SJCRH30 (cell line): ENCODE results near the gene CAMTA2. TPM values are rescaled to one million over a fixed set of nuclear protein-coding genes. Genes with fewer than 3 reads are reported as not detected.

Experiments used
- DNase-seq, 2 experiments: peaks; one replicate each; pipeline ENCODE4 v3.0.0-alpha.2; 2015 to 2020
- H3K27ac ChIP-seq: fragments of 250-450 bp; sonication (Bioruptor Pico); 2 replicates; pipeline ENCODE4 v1.5.1; 2020; ENCODE audit warnings: mild to moderate bottlenecking, moderate library complexity
- H3K27me3 ChIP-seq: fragments of 250-450 bp; sonication (Bioruptor Pico); 2 replicates; pipeline ENCODE4 v1.5.1; 2020; ENCODE audit warnings: mild to moderate bottlenecking, moderate library complexity
- H3K36me3 ChIP-seq: fragments of 250-450 bp; sonication (Bioruptor Pico); 2 replicates; pipeline ENCODE4 v1.5.1; 2020; ENCODE audit warnings: mild to moderate bottlenecking, moderate library complexity
- H3K4me1 ChIP-seq: fragments of 250-450 bp; sonication (Bioruptor Pico); 2 replicates; pipeline ENCODE4 v1.5.1; 2020; ENCODE audit warnings: mild to moderate bottlenecking, moderate library complexity
- H3K4me3 ChIP-seq: fragments of 250-450 bp; sonication (Bioruptor Pico); 2 replicates; pipeline ENCODE4 v1.5.1; 2020; ENCODE audit warnings: mild to moderate bottlenecking, moderate library complexity
- H3K9me3 ChIP-seq: fragments of 250-450 bp; sonication (Bioruptor Pico); replicated peaks from 2 replicates; pipeline ENCODE4 v1.5.1; 2020; ENCODE audit warnings: mild to moderate bottlenecking, moderate library complexity
- total RNA-seq: library from RNA; depleted of rRNA; stranded (reverse); fragments of >200 nt; shearing (Covaris generic); gene quantifications from 2 replicates; pipeline ENCODE4 v1.2.3, GENCODE V29; 2014

Gene CAMTA2
- total RNA-seq, 1 experiment from 2014 or later, result 3.9 TPM

DNA sequence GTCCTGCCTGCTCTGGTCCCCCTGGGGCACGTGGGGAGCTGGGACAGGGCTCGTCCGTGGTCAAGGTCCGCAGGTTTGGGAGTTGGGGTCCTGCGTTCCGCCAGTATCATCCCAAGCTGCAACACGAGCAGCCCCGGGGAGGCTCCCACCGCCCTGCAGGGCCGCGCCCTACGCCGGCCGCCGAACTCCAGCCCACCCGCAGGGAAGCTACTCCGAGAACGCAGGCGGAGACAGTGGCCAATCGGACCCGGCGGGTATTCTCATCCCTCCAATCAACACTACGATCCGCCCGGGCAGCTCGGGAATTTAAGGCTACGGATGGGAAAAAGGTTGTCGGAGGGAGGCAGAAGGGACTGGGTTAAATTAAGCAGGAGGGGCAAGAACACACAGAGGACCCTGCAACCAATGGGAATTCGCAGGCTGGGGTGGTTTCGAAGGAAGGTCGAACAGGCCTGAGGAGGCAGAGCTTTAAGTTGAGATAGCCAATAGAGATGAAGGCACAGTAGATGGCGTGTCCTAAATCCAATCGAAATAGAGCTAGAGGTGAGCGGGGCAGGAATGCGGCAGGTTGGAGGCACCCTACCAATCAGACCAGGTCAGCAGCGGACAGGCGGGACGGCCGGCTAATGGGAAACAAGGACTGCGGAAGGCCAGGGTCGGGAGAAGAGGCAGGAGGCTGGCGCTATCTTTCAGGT, 20.5 kb downstream of the CAMTA2 start:
- peak overlapping the region; percentile 75 for H3K4me3 ChIP-seq
- no peaks in the 10 kb centered on the region for H3K27me3 ChIP-seq
- H3K9me3 ChIP-seq, result no peaks in the 10 kb centered on the region
- peak; percentile 97 for DNase-seq
- H3K36me3 ChIP-seq, result no peaks in the 10 kb centered on the region
- H3K27ac ChIP-seq, result peak overlapping the region; percentile 83
- no peaks in the 10 kb centered on the region for H3K4me1 ChIP-seq

GRCh38 chr17:4965311-4965986, 22.0 kb downstream of the CAMTA2 start:
- Histone ChIP-seq H3K27ac (no peak overlapping the region), H3K4me1 (0 out of 2 replicates have a peak, but pooled peaks cover under 1% of the 10 kb centered on the region), H3K9me3 (no peaks in the 10 kb centered on the region), H3K27me3 (no peaks in the 10 kb centered on the region), H3K36me3 (no peaks in the 10 kb centered on the region), H3K4me3 (no peak overlapping the region)
- no peak for DNase-seq

GRCh38 chr17:4960279-4960922, 27.1 kb downstream of the CAMTA2 start:
- Histone ChIP-seq H3K9me3 (no peaks in the 10 kb centered on the region), H3K36me3 (no peaks in the 10 kb centered on the region), H3K4me1 (peaks cover 17% of the 10 kb centered on the region), H3K27me3 (no peaks in the 10 kb centered on the region), H3K27ac (no peak overlapping the region), H3K4me3 (no peak overlapping the region)
- DNase-seq, result no peak

DNA sequence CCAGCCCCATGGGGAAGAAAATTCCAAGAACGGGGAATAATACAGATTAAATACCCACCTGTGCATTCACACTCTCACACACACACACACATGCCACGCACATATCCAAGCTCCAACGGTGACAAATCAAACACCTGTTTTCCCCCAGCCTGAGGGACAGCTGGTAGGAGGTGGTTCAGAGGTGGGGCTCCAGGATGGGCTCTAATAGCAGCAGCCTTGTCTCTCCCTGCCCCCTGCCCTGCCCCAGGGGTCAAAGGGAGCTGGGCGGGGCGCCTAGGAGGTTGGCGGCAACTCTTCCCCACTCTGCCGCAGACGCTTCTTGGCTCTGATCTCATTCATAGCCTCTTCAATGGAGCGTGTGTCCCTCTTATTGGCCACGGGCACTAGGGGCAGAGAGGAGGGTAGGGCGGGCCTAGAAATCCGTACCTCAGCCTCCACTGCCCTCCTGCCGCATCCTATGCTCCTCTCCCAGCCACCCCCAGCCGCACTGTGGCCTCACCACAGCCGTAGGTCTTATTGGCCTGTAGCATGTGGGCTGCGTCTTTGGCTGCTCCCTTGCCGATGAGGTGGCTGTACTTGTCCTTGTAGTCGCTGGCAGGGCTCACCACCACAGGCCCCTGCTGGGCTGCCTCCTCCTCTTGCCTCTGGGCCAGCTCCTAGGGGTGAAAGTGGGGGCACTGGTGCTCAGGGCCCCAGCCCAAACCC, 28.1 kb downstream of the CAMTA2 start:
- Histone ChIP-seq H3K27ac (peak overlapping the region; percentile 62), H3K36me3 (peaks cover under 1% of the 10 kb centered on the region; the same call in 1 of the 2 replicates), H3K9me3 (no peaks in the 10 kb centered on the region), H3K27me3 (no peaks in the 10 kb centered on the region), H3K4me1 (peaks cover 17% of the 10 kb centered on the region), H3K4me3 (no peak overlapping the region)
- DNase-seq, result peak; percentile 53 to 67

DNA sequence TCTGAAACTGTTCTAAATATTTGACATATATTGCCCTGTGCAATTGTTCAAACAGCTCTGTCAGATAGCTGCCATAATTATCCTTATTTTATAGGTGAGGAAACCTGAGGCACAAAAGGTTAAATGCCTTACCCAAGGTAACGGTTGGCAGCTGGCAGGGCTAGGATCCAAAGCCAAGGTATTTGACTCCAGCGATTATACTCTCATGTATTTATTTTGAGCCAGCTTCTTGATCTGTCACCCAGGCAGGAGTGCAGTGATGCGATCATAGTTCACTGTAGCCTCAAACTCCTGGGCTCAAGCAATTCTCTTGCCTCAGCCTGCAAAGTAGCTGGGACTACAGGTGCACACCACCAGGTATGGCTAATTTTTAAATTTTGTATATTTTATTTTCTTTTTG, 29.4 kb downstream of the CAMTA2 start:
- Histone ChIP-seq H3K36me3 (peaks cover 7% of the 10 kb centered on the region), H3K4me1 (peaks cover 29% of the 10 kb centered on the region), H3K4me3 (no peak overlapping the region), H3K9me3 (no peaks in the 10 kb centered on the region), H3K27me3 (no peaks in the 10 kb centered on the region), H3K27ac (no peak overlapping the region)
- DNase-seq, result no peak

DNA sequence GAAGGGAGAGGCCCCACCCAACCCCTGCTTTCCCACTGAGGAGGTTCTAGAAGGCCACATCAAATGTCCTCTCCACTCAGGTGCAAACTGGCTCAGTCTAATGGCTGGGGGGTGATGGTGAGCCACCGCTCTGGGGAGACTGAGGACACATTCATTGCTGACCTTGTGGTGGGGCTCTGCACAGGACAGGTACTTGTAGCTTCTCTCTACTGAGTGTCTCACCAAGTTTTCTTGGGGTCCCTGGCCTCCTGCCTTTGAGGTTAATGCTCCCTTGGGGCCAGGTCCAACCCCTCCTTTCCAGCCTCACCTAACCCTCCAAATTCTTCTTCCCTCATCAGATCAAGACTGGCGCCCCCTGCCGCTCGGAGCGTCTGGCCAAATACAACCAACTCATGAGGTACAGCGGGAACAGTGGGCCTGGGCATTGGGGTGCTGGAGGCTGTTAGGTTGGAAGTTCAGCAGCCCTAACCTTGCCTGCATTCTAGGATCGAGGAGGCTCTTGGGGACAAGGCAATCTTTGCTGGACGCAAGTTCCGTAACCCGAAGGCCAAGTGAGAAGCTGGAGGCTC, 30.9 kb downstream of the CAMTA2 start:
- no peak for DNase-seq
- Histone ChIP-seq H3K9me3 (no peaks in the 10 kb centered on the region), H3K27me3 (no peaks in the 10 kb centered on the region), H3K36me3 (peaks cover 7% of the 10 kb centered on the region), H3K4me3 (no peak overlapping the region), H3K4me1 (peaks cover 34% of the 10 kb centered on the region), H3K27ac (no peak overlapping the region)

DNA sequence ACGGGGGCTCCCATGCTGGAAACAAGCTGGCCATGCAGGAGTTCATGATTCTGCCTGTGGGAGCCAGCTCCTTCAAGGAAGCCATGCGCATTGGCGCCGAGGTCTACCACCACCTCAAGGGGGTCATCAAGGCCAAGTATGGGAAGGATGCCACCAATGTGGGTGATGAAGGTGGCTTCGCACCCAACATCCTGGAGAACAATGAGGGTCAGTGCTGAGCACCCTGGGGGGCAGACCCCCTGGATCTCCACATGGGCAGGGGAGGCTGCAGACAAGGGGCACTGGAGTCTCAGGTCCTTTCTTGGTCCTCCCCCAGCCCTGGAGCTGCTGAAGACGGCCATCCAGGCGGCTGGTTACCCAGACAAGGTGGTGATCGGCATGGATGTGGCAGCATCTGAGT, 32.4 kb downstream of the CAMTA2 start:
- Histone ChIP-seq H3K4me1 (peaks cover 31% of the 10 kb centered on the region), H3K36me3 (peaks cover 7% of the 10 kb centered on the region)
- DNase-seq, result no peak

GRCh38 chr17:4953451-4953961, 34.0 kb downstream of the CAMTA2 start:
- H3K27ac ChIP-seq, result peak overlapping the region; percentile 74
- peak overlapping the region; percentile 96 for H3K4me3 ChIP-seq
- peaks cover 18% of the 10 kb centered on the region for H3K4me1 ChIP-seq
- no peaks in the 10 kb centered on the region for H3K9me3 ChIP-seq
- peak; percentile 58 to 61 for DNase-seq
- no peaks in the 10 kb centered on the region for H3K27me3 ChIP-seq
- peaks cover 7% of the 10 kb centered on the region for H3K36me3 ChIP-seq

More for the DNA sequence above, 32.4 kb downstream of the CAMTA2 start:
- Histone ChIP-seq H3K27me3 (no peaks in the 10 kb centered on the region), H3K4me3 (no peak overlapping the region), H3K9me3 (no peaks in the 10 kb centered on the region), H3K27ac (no peak overlapping the region)

GRCh38 chr17:4951486-4951885, 36.0 kb downstream of the CAMTA2 start:
- Histone ChIP-seq H3K4me1 (peaks cover 18% of the 10 kb centered on the region), H3K27ac (peak overlapping the region; percentile 98; the same call in 1 of the 2 replicates)

DNA sequence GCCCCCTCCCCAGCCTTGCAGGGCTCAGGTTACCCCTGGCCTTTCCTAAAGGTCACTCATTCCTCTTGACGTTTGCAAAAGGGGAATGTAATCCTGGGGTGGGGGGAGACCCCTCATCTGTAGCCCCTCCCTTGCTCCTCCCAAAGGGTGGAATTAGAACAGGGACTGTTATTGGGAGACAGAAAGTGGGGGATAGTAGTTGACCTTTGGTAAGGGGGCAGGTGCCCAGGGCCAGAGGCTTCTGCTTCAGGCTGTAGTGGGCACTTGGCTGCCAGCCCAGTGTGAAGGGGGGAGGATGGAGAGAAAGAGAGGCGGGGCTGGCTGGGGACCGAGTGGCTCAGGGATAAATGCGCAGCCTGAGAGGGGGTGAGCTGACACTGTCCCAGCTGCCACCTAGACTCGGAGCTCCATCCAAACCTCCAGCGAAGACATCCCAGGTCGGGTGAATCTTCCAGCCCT, 36.7 kb downstream of the CAMTA2 start, which contains the start of gene ENO3:
TSS of gene ENO3 (plus strand) at position 374 of the 459 bp plus-strand sequence. CDS start 711 bp downstream, outside the sequence.
- Histone ChIP-seq H3K4me3 (peak within 1 kb of the TSS; percentile 96), H3K36me3 (peaks cover 27% of the 10 kb centered on the region), H3K4me1 (peaks cover 18% of the 10 kb centered on the region), H3K27me3 (no peaks in the 10 kb centered on the region), H3K9me3 (no peaks in the 10 kb centered on the region), H3K27ac (peak within 1 kb of the TSS; percentile 98)
- DNase-seq, result peak; percentile 78

More at GRCh38 chr17:4951486-4951885, 36.0 kb downstream of the CAMTA2 start:
- Histone ChIP-seq H3K4me3 (peak overlapping the region; percentile 96), H3K9me3 (no peaks in the 10 kb centered on the region), H3K36me3 (peaks cover 23% of the 10 kb centered on the region), H3K27me3 (no peaks in the 10 kb centered on the region)
- DNase-seq, result no peak

DNA sequence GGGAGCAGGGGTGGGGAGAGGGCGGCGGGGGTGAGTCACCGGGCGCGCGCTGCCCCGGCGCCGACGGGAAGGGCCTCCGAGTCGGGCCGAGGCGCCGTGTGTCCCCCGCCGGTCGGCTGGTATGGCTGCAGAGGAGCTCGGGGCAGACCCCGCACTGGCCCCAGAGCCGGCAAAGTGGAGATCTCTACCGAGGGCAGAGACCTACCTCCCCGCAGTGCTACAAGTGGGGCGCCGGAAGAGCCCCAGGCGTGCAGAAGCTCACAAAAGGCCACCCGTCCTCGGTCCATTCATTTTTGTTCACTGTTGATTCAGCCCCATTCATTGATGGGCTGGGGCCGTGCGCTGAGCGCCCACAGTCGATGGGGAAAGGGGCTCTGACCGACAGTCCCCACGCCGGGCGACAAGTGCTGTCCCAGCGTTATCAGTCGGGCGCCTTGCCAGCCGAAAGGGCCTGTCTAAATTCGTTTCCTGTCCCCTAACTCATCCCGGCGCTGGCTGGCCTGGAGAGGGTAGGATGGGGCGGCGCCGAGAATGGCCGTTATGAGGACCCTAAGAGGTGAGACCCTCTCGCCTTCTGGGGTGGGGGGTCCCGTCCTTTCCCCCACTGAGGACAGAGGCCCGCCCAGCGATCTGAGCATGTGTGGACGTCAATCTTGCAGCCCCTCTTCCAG, 37.3 kb downstream of the CAMTA2 start:
- Histone ChIP-seq H3K9me3 (no peaks in the 10 kb centered on the region), H3K27ac (peak overlapping the region; percentile 98), H3K27me3 (no peaks in the 10 kb centered on the region), H3K36me3 (peaks cover 33% of the 10 kb centered on the region), H3K4me1 (peaks cover 23% of the 10 kb centered on the region), H3K4me3 (peak overlapping the region; percentile 96)
- DNase-seq, result peak; percentile 63 to 70

DNA sequence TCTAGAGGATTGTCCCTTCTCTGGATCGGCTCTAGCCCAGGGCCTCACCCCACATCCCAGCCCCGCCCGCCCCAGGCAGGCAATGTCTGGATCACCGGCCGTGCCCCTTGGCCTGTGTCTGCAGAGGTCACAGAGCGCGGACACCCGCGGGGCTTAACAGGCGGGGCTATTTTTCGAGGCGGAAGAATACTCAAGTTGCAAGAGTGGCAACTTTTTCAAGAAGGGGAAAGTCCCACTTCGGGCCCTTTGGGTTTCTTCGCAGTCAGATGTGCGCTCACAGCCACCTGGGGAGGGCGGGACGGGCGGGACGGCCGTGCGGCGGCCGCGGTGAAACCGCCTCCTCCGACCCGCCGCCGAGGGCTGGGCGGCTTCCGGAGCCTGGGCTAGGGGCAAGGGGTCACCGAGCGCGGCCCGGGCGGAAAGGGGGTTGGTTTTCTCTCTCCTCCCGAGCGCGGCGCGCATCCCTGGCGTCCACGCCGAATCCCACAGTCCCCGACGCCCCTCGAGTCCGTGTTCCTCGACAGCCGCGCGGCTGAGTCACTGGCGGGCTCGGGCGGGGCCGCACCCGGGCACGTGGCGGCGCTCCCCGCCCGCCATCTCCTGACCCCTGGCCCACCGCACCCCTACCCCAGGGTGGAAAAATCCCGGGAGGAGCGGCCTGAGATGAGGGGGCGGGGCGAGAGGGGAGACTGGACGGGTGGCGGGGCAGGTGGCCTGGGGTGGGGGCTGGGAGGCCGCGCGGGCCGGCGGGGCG, 38.0 kb downstream of the CAMTA2 start:
- peaks cover 30% of the 10 kb centered on the region for H3K4me1 ChIP-seq

DNA sequence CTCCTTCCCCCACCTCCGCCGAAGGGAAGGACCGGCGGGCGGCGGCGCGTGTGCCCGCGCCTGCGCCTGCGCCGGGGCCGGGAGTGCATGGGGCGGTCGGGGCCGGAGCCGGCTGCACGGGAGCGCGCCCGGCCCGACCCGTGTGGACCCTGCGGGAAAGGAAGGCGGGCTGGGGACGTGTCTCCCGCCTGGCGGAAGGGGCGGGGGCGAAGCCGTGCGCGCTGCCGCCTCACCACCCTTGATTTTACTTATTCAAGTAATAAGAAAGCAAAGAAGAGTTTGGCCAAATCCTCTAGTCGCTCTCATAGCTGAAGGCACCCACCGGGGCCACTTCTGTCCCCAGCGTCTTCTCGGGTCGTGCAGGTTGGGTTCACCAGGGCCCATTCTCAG, 38.5 kb downstream of the CAMTA2 start:
- peak overlapping the region; percentile 98 for H3K27ac ChIP-seq
- peak overlapping the region; percentile 96 for H3K4me3 ChIP-seq
- DNase-seq, result peak; percentile 74 to 76
- no peaks in the 10 kb centered on the region for H3K27me3 ChIP-seq
- H3K9me3 ChIP-seq, result no peaks in the 10 kb centered on the region
- peaks cover 26% of the 10 kb centered on the region for H3K4me1 ChIP-seq
- H3K36me3 ChIP-seq, result peaks cover 40% of the 10 kb centered on the region

More for the DNA sequence above, 38.0 kb downstream of the CAMTA2 start:
- Histone ChIP-seq H3K27ac (peak overlapping the region; percentile 98), H3K36me3 (peaks cover 40% of the 10 kb centered on the region), H3K4me3 (peak overlapping the region; percentile 96), H3K27me3 (no peaks in the 10 kb centered on the region), H3K9me3 (no peaks in the 10 kb centered on the region)
- DNase-seq, result peak; percentile 81 to 85
